Thymus (tissue), 11 donors: Measurements from ENCODE around the gene AHR. TPM values are rescaled to one million over a fixed set of nuclear protein-coding genes. Genes with fewer than 3 reads are reported as not detected.

Experiments
- DNase-seq, 9 donors: peaks; one replicate each; pipeline ENCODE4 v3.0.0-alpha.2; 2013; ENCODE audit warnings: low spot score in 9 of 9, low read depth in 6 of 9, missing footprints in 1 of 9
- H3K27ac ChIP-seq, 2 donors: one replicate each; pipeline ENCODE4 v1.5.1; 2013; ENCODE audit warnings: control low read depth in 1 of 2, low read depth in 1 of 2, low read length in 1 of 2, mild to moderate bottlenecking in 1 of 2, moderate library complexity in 1 of 2
- H3K27me3 ChIP-seq, 2 donors: one replicate each; pipeline ENCODE4 v1.5.1; 2013; ENCODE audit warnings: low read length in 1 of 2; ENCODE audit not compliant: control insufficient read depth in 2 of 2, insufficient read depth in 1 of 2
- H3K36me3 ChIP-seq, 2 donors: one replicate each; pipeline ENCODE4 v1.5.1; 2013; ENCODE audit warnings: low read length in 1 of 2, mild to moderate bottlenecking in 1 of 2, moderate library complexity in 1 of 2; ENCODE audit not compliant: control insufficient read depth in 2 of 2, insufficient read depth in 2 of 2
- H3K4me1 ChIP-seq, 2 donors: one replicate each; pipeline ENCODE4 v1.5.1; 2013; ENCODE audit warnings: low read length in 2 of 2; ENCODE audit not compliant: control insufficient read depth in 2 of 2, insufficient read depth in 2 of 2
- H3K4me3 ChIP-seq, 2 donors: one replicate each; pipeline ENCODE4 v1.5.1; 2013; ENCODE audit warnings: low read length in 2 of 2, control low read depth in 1 of 2, mild to moderate bottlenecking in 1 of 2
- H3K9me3 ChIP-seq, 2 donors: one replicate each; pipeline ENCODE4 v1.5.1; 2013; ENCODE audit warnings: low read length in 1 of 2, mild to moderate bottlenecking in 1 of 2; ENCODE audit not compliant: control insufficient read depth in 2 of 2, insufficient read depth in 1 of 2
- WGBS: extraction: QIAGEN DNeasy Blood & Tissue Kit; methylation state at CpG from one replicate; pipeline ENCODE4 v1.1.7; 2013; 5-methylcytosine and 5-hydroxymethylcytosine counted together
- polyA plus RNA-seq: library from polyadenylated mRNA; stranded (reverse); fragments of 200-250 nt; gene quantifications from one replicate; pipeline ENCODE4 v1.2.3, GENCODE V29; 2013
- total RNA-seq: library from RNA; stranded (reverse); fragments of 120-200 nt; gene quantifications from one replicate; pipeline ENCODE4 v1.2.4, GENCODE V29; 2013
- donor health status: healthy.

AHR gene
- total and polyA plus RNA-seq, 2 donors: 16.8 to 41.7 TPM

- no peaks in the 10 kb centered on the region for H3K4me1 ChIP-seq
- no peak overlapping the region for H3K27ac ChIP-seq
- H3K9me3 ChIP-seq: peaks cover 0 to 2% of the 10 kb centered on the region in 2 donors
- no peaks in the 10 kb centered on the region for H3K27me3 ChIP-seq
- H3K36me3 ChIP-seq: no peaks in the 10 kb centered on the region
- H3K4me3 ChIP-seq: no peak overlapping the region
- no peak for DNase-seq
- WGBS: 97% methylated on average over 23 of the region's 23 CpGs
These were observed 64.1 kb downstream of the AHR start for GRCh38 chr7:17362439-17363105.

GRCh38 chr7:17364671-17365070 is 66.2 kb downstream of the AHR start:
- no peak for DNase-seq
- H3K27ac ChIP-seq: no peak overlapping the region
- WGBS: 93% methylated on average over 2 of the region's 2 CpGs
- no peak overlapping the region for H3K4me3 ChIP-seq
- H3K9me3 ChIP-seq: peaks cover 0 to 2% of the 10 kb centered on the region in 2 donors
- H3K36me3 ChIP-seq: no peaks in the 10 kb centered on the region
- no peaks in the 10 kb centered on the region for H3K4me1 ChIP-seq
- H3K27me3 ChIP-seq: no peaks in the 10 kb centered on the region

GRCh38 chr7:17365775-17366174 is 67.3 kb downstream of the AHR start:
- H3K27me3 ChIP-seq: no peaks in the 10 kb centered on the region
- H3K36me3 ChIP-seq: no peaks in the 10 kb centered on the region

GRCh38 chr7:17367502-17367901 is 69.0 kb downstream of the AHR start:
- Histone ChIP-seq H3K27ac (no peak overlapping the region), H3K4me3 (no peak overlapping the region), H3K36me3 (no peaks in the 10 kb centered on the region), H3K9me3 (no peaks in the 10 kb centered on the region), H3K27me3 (no peaks in the 10 kb centered on the region), H3K4me1 (peaks cover 0 to 3% of the 10 kb centered on the region in 2 donors)
- WGBS: 94% methylated on average over 2 of the region's 2 CpGs
- DNase-seq: no peak

More at GRCh38 chr7:17365775-17366174, 67.3 kb downstream of the AHR start:
- DNase-seq: peak in 5 of 9 donors; percentile 6 to 63 (median 31)
- H3K9me3 ChIP-seq: peaks cover 0 to 2% of the 10 kb centered on the region in 2 donors
- WGBS: 98% methylated on average over 1 of the region's 1 CpG
- H3K4me1 ChIP-seq: peaks cover 0 to 3% of the 10 kb centered on the region in 2 donors
- H3K27ac ChIP-seq: no peak overlapping the region
- H3K4me3 ChIP-seq: no peak overlapping the region

- Histone ChIP-seq H3K9me3 (no peaks in the 10 kb centered on the region), H3K36me3 (no peaks in the 10 kb centered on the region), H3K4me3 (no peak overlapping the region), H3K4me1 (peaks cover 0 to 3% of the 10 kb centered on the region in 2 donors), H3K27ac (peak overlapping the region in 1 of 2 donors; percentile 0), H3K27me3 (no peaks in the 10 kb centered on the region)
- no peak for DNase-seq
- WGBS: 97% methylated on average over 3 of the region's 3 CpGs
These were observed 70.5 kb downstream of the AHR start for GRCh38 chr7:17368856-17369524.

- DNase-seq: peak in 2 of 9 donors; percentile 7 to 36
- peaks cover 0 to 3% of the 10 kb centered on the region in 2 donors for H3K4me1 ChIP-seq
- no peaks in the 10 kb centered on the region for H3K36me3 ChIP-seq
- H3K27me3 ChIP-seq: no peaks in the 10 kb centered on the region
- WGBS: 78% methylated on average over 8 of the region's 8 CpGs
- no peaks in the 10 kb centered on the region for H3K9me3 ChIP-seq
- H3K27ac ChIP-seq: no peak overlapping the region
- no peak overlapping the region for H3K4me3 ChIP-seq
These were observed 71.4 kb downstream of the AHR start for GRCh38 chr7:17369691-17370426.

GRCh38 chr7:17370901-17371585 is 72.6 kb downstream of the AHR start:
- H3K36me3 ChIP-seq: no peaks in the 10 kb centered on the region
- no peak overlapping the region for H3K27ac ChIP-seq
- H3K27me3 ChIP-seq: no peaks in the 10 kb centered on the region
- H3K9me3 ChIP-seq: no peaks in the 10 kb centered on the region
- no peak overlapping the region for H3K4me3 ChIP-seq
- 97% methylated on average over 4 of the region's 4 CpGs for WGBS
- peaks cover 0 to 3% of the 10 kb centered on the region in 2 donors for H3K4me1 ChIP-seq
- no peak for DNase-seq

- no peak overlapping the region for H3K4me3 ChIP-seq
- peaks cover 0 to 3% of the 10 kb centered on the region in 2 donors for H3K4me1 ChIP-seq
- H3K27ac ChIP-seq: peak overlapping the region in 1 of 2 donors; percentile 43
- no peak for DNase-seq
- 95% methylated on average over 3 of the region's 3 CpGs for WGBS
- H3K36me3 ChIP-seq: no peaks in the 10 kb centered on the region
- H3K9me3 ChIP-seq: no peaks in the 10 kb centered on the region
- no peaks in the 10 kb centered on the region for H3K27me3 ChIP-seq
These were observed 73.4 kb downstream of the AHR start for GRCh38 chr7:17371671-17372524.
